Fibroblast of skin of left quadriceps (primary cell): Measurements from ENCODE around the gene GJC2.
"Not testable (repeated sequence)": the region's sequence is repeated elsewhere in the genome, so short reads cannot be mapped to it uniquely, and the experiment has no call there.

Experiments used
- DNase-seq, 2 experiments: peaks; one replicate each; pipeline ENCODE4 v3.0.0-alpha.2; 2013; ENCODE audit warnings: low read depth in 2 of 2

Gene GJC2

GRCh38 chr1:228149406-228150119 is at the start of gene GJC2:
GJC2 (plus strand) TSS chr1:228149930; CDS start chr1:228157759, 7,829 bp downstream.
- no peak for DNase-seq

- no peak for DNase-seq
Observed at GRCh38 chr1:228100822-228101613, 48.7 kb upstream of the GJC2 start.

- DNase-seq = no peak
Observed at GRCh38 chr1:228101614-228101993, 48.1 kb upstream of the GJC2 start.

- no peak for DNase-seq
Observed at GRCh38 chr1:228101994-228102790, 47.5 kb upstream of the GJC2 start.

- DNase-seq = peak; percentile 72 to 76
Observed at GRCh38 chr1:228102791-228103620, 46.7 kb upstream of the GJC2 start, which contains the start of gene C1orf35. C1orf35 (minus strand) TSS chr1:228103325; CDS start chr1:228103227, 98 bp downstream.

GRCh38 chr1:228104526-228105269 is 45.0 kb upstream of the GJC2 start:
- DNase-seq = no peak

- DNase-seq = no peak
Observed at GRCh38 chr1:228105270-228105995, 44.3 kb upstream of the GJC2 start.

- no peak for DNase-seq
Observed at GRCh38 chr1:228105996-228106799, 43.5 kb upstream of the GJC2 start.

DNA sequence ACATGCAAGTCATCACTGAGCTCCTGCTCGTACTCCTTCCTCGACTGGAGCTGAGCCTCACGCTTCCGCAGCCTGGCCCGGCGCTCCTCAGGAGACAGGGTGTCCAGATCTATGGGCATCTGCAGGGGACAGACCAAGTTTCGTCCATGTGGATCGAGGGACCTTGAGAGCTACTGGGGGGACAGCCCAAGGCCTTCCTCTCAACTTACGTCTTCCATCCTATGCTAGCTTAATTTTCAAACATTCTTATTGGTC is 43.0 kb upstream of the GJC2 start:
- no peak for DNase-seq

- no peak for DNase-seq
Observed at GRCh38 chr1:228107636-228108035, 42.1 kb upstream of the GJC2 start.

DNA sequence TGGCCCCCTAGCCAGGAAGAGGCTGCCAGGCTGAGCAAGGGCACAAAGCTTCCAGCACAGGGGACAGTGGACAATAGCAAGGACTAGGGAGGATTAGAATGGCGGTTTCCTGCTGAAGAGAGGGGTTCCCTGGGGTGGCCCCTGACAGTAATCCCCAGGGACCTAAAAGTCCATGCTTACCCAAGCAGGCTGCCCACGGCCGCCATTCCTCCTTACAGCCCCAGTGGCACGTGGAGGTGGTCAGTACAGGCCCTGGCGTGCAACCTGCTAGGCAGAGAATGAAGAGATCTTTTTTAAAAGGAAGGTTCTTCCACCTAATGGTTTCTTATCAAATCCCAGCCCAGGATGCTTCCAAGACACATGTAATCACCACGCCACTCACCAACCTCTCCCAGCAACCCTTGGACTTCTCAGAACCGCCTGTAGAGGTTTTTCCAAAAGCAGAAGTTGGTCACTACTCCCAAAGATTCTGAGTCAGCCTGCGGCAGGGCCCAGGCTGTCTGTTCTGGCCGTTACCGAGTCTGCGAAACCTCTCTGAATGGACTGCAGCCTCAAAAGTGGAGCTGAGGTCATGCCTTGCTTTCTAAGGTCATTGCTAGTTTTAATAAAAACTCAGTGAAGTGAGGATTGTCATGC is 41.6 kb upstream of the GJC2 start:
- no peak for DNase-seq

- no peak for DNase-seq
Observed at GRCh38 chr1:228108742-228109072, 41.0 kb upstream of the GJC2 start.

GRCh38 chr1:228109073-228109961 is 40.4 kb upstream of the GJC2 start, which contains the start of gene MRPL55:
MRPL55 (minus strand) TSS chr1:228109299; CDS start chr1:228108260, 1,039 bp downstream.
- DNase-seq = peak; percentile 88 to 90

DNA sequence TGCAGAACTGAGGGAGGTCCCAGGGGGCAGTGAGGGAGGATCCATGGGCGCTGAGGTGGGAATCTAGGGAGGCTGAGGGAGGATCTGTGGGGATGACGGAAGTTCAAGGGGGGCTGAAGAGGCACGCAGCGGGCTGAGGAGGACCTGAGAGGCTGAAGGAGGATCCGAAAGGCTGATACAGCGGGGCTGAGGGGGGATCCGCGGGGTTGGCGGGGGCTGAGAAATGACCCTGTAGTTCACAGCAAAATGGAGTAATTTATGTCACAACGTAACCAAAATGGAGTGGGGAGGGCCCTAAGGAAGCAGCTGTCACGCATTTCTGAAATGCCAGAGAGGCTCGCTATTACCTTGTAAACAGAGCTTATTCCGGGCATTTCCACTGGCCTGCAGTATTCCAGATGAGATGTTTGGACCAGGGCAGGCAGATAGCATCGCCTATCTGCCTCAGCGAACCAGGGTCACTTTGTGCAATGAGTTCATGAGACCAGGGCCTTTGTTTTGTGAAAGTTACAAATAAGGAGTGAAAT is 39.7 kb upstream of the GJC2 start:
- no peak for DNase-seq

DNA sequence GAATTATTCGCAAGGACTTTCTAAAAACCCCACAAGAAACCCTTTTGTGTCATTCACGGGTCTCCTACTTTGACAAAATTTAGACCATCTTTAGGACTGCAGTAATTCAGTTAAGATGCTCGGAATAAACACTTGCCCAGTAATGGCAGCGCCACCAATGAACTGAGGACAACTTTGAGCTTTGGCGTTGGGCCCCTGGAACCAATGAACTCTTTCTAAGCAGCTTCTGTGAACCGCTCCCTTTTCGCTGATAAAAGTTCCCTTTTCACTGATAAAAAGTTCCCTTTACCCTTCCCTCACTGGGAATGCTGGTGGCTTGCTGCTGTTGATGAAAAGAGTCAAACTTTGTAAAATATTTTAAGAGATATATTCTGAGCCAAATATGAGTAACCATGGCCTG is 39.2 kb upstream of the GJC2 start:
- DNase-seq = no peak

GRCh38 chr1:228111315-228111714 is 38.4 kb upstream of the GJC2 start:
- not testable (repeated sequence) for DNase-seq

- no peak for DNase-seq
Observed at GRCh38 chr1:228112167-228112566, 37.6 kb upstream of the GJC2 start.

DNA sequence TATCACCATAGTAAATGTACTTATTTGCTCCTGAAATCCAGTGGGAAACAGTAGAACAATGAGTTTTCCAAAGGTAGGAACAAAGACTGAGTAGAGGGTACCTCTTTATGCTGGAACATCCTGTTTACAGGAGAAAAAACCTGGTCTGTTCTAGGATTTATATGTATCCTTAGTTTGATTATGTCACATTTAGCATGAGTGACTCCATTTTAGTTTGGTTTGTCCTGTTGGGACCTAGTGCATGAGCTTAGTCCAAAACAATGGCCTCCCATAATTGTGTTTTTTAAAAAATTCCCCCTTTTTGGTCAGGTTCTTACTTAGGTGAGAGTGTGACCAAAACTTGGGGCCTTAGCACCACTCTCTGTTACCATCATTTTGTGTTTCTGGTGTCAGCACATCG is 37.1 kb upstream of the GJC2 start:
- no peak for DNase-seq
